IPS-NIHi11 (cell line): ENCODE data around the gene HS3ST4.

Experiments used
- DNase-seq: peaks from one replicate; pipeline ENCODE4 v3.0.0; 2012; ENCODE audit warnings: mixed read lengths, low spot score

HS3ST4 gene

GRCh38 chr16:25691519-25692091 is at the start of gene HS3ST4:
TSS of gene HS3ST4 (plus strand) at chr16:25691959.
- peak; percentile 91 for DNase-seq

GRCh38 chr16:25643633-25644032 is 48.1 kb upstream of the HS3ST4 start:
- no peak for DNase-seq

- DNase-seq: no peak
These were observed 35.1 kb upstream of the HS3ST4 start for GRCh38 chr16:25656639-25657038.

- DNase-seq: no peak
These were observed 14.9 kb upstream of the HS3ST4 start for GRCh38 chr16:25676820-25677219.

GRCh38 chr16:25679511-25679910 is 12.2 kb upstream of the HS3ST4 start:
- DNase-seq: no peak

GRCh38 chr16:25689137-25689836 is 2.5 kb upstream of the HS3ST4 start:
- DNase-seq: no peak

GRCh38 chr16:25690552-25691143 is 1.1 kb upstream of the HS3ST4 start:
- peak; percentile 15 for DNase-seq

GRCh38 chr16:25692351-25692741 is 587 bp downstream of the HS3ST4 start:
- DNase-seq: peak; percentile 65

- DNase-seq: peak; percentile 57
These were observed 1.2 kb downstream of the HS3ST4 start for GRCh38 chr16:25692742-25693508.

GRCh38 chr16:25693631-25694030 is 1.9 kb downstream of the HS3ST4 start:
- DNase-seq: no peak

GRCh38 chr16:25699069-25699468 is 7.3 kb downstream of the HS3ST4 start:
- no peak for DNase-seq

GRCh38 chr16:25700547-25700946 is 8.8 kb downstream of the HS3ST4 start:
- DNase-seq: no peak

- no peak for DNase-seq
These were observed 15.8 kb downstream of the HS3ST4 start for GRCh38 chr16:25707553-25707952.

- peak; percentile 49 for DNase-seq
These were observed 16.3 kb downstream of the HS3ST4 start for GRCh38 chr16:25707982-25708583.

- DNase-seq: peak; percentile 13
These were observed 17.5 kb downstream of the HS3ST4 start for GRCh38 chr16:25709213-25709612.

GRCh38 chr16:25713785-25714570 is 22.2 kb downstream of the HS3ST4 start:
- no peak for DNase-seq

- peak; percentile 55 for DNase-seq
These were observed 24.4 kb downstream of the HS3ST4 start for GRCh38 chr16:25716186-25716585.

GRCh38 chr16:25721439-25721838 is 29.7 kb downstream of the HS3ST4 start:
- no peak for DNase-seq

GRCh38 chr16:25726430-25727098 is 34.8 kb downstream of the HS3ST4 start:
- no peak for DNase-seq

- no peak for DNase-seq
These were observed 37.6 kb downstream of the HS3ST4 start for GRCh38 chr16:25729188-25729915.
